CD4-positive, alpha-beta T cell (primary cell): ENCODE results near the gene STK38L. TPM values are rescaled to one million over a fixed set of nuclear protein-coding genes. Genes with fewer than 3 reads are reported as not detected.

ENCODE experiments used
- ATAC-seq: fragments of 200-7000 bp; cut with Tn5 transposase; one replicate; pipeline ENCODE4 v1.10.0; 2022; ENCODE audit warnings: mild to moderate bottlenecking; ENCODE audit not compliant: poor library complexity
- CTCF ChIA-PET: fragments of 350-600 bp; sonication (Branson Sonifier 250); formaldehyde crosslinking; loops from one replicate; lab custom pipeline; 2021; ENCODE audit warnings: antibody characterized with exemption, inconsistent platforms; lab: Charles Lee
- POLR2A ChIA-PET: fragments of 350-600 bp; sonication (Branson Sonifier 250); formaldehyde crosslinking; loops from one replicate; lab custom pipeline; 2021; ENCODE audit warnings: antibody characterized with exemption, inconsistent platforms; lab: Charles Lee
- DNase-seq, 14 experiments: peaks; one replicate each; pipeline ENCODE4 v3.0.0-alpha.2; 2013 to 2020; ENCODE audit warnings: mixed read lengths in 2 of 14
- H3K27ac ChIP-seq, 2 donors: one replicate each; pipeline versions ENCODE4 v1.5.1 to v1.7.0; 2013; ENCODE audit warnings: low read length in 2 of 2, low read depth in 1 of 2, mild to moderate bottlenecking in 1 of 2
- H3K27me3 ChIP-seq, 2 experiments: 1 replicate in 1 of 2; 2 replicates in 1 of 2; pipeline versions ENCODE4 v1.6.1 to v1.7.0; 2013; ENCODE audit warnings: low read length in 2 of 2, control low read depth in 1 of 2, mild to moderate bottlenecking in 1 of 2, moderate library complexity in 1 of 2; ENCODE audit not compliant: insufficient read depth in 2 of 2, control insufficient read depth in 1 of 2
- H3K36me3 ChIP-seq: one replicate; pipeline ENCODE4 v1.6.1; 2013; ENCODE audit warnings: low read length, control low read depth; ENCODE audit not compliant: insufficient read depth
- H3K4me1 ChIP-seq: one replicate; pipeline ENCODE4 v1.6.1; 2013; ENCODE audit warnings: low read length, control low read depth; ENCODE audit not compliant: insufficient read depth
- H3K4me3 ChIP-seq: one replicate; pipeline ENCODE4 v1.5.1; 2013; ENCODE audit warnings: mild to moderate bottlenecking, low read length, moderate library complexity
- H3K9me3 ChIP-seq, 2 experiments: 1 replicate in 1 of 2; 2 replicates in 1 of 2; pipeline versions ENCODE4 v1.6.1 to v1.7.0; 2013; ENCODE audit warnings: low read length in 2 of 2, mild to moderate bottlenecking in 2 of 2, control low read depth in 1 of 2, moderate library complexity in 1 of 2; ENCODE audit not compliant: control insufficient read depth in 1 of 2, insufficient read depth in 1 of 2
- H3K27ac Mint-ChIP-seq: one replicate; pipeline ENCODE4 v1.8.0; 2020; ENCODE audit warnings: mixed read lengths
- H3K27me3 Mint-ChIP-seq: one replicate; pipeline ENCODE4 v1.8.0; 2021; ENCODE audit warnings: mixed read lengths
- H3K36me3 Mint-ChIP-seq: one replicate; pipeline ENCODE4 v1.8.0; 2021; ENCODE audit warnings: low read depth, mixed read lengths
- H3K4me1 Mint-ChIP-seq: one replicate; pipeline ENCODE4 v1.8.0; 2021; ENCODE audit warnings: low read depth, mixed read lengths
- H3K4me3 Mint-ChIP-seq: one replicate; pipeline ENCODE4 v1.8.0; 2020; ENCODE audit warnings: mild to moderate bottlenecking, mixed read lengths
- H3K9me3 Mint-ChIP-seq: one replicate; pipeline ENCODE4 v1.8.0; 2020; ENCODE audit warnings: mixed read lengths
- intact Hi-C, 2 experiments: fragments of 100-400 bp; cut with DNase I in 1 of 2; cut with micrococcal nuclease in 1 of 2; formaldehyde crosslinking; loops; one replicate each; pipeline versions ENCODE4 v1.15.1 to v1.9.0; 2023 to 2025; cut with DNase I, micrococcal nuclease
- total RNA-seq, 174 experiments: library from RNA in 2 of 174; stranded (reverse) in 2 of 174; gene quantifications; one replicate each; pipeline ENCODE4 v1.2.3 and lab custom pipeline; 2021 to 2026
- TF ChIP-seq, protein P1 (sequence below): fragments of 200-600 bp; IDR thresholded peaks from one replicate; pipeline ENCODE4 v1.8.0; 2022; ENCODE audit warnings: antibody characterized with exemption, mild to moderate bottlenecking

STK38L gene
- total RNA-seq, 2 experiments from 2014 or later = 18.3 to 21.0 TPM

DNA sequence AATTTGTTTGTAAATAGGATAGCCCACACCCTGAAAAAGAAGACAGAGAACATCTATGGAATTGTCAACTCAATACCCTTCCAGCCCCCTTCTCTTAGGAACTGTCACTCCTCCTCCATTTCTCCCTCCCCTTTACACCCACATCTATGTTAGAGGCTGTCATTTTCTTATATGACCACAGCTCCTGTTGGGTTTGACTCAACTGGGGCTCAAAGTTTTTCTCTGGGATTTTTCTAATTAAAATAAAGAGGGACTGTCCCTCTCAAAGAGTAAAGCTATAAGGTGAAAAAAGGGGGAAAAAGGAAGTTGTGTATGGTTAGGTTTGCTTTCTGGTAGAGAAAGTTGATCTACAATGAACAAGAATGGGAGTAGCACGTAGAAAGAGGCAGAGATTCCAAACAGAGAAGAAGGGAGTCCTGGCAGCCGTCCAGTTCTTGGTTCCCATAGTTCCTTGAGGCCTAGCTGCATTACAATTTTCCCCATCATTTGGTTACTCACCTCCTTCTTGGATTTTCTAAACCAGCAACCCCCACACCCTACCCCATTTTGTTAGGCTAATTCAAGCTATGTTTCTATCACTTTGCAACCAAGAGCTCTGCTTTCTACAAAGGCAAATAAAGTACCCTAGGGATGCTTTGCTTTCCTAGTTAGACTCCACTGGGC is 44.3 kb upstream of the STK38L start:
- Histone ChIP-seq H3K4me1 (no peaks in the 10 kb centered on the region), H3K27ac (no peak overlapping the region), H3K9me3 (no peaks in the 10 kb centered on the region), H3K27me3 (no peaks in the 10 kb centered on the region), H3K36me3 (no peaks in the 10 kb centered on the region), H3K4me3 (no peak overlapping the region)
- DNase-seq = no peak
- POLR2A ChIA-PET = no interaction called here
- H3K36me3 Mint-ChIP-seq = no peaks in the 10 kb centered on the region
- no peaks in the 10 kb centered on the region for H3K4me1 Mint-ChIP-seq
- H3K27me3 Mint-ChIP-seq = no peaks in the 10 kb centered on the region
- CTCF ChIA-PET = no interaction called here
- no peak overlapping the region for H3K27ac Mint-ChIP-seq
- intact Hi-C loops = no loop called here
- no peak for ATAC-seq
- H3K9me3 Mint-ChIP-seq = no peaks in the 10 kb centered on the region
- no peak overlapping the region for H3K4me3 Mint-ChIP-seq
- TF ChIP-seq, protein P1, sequence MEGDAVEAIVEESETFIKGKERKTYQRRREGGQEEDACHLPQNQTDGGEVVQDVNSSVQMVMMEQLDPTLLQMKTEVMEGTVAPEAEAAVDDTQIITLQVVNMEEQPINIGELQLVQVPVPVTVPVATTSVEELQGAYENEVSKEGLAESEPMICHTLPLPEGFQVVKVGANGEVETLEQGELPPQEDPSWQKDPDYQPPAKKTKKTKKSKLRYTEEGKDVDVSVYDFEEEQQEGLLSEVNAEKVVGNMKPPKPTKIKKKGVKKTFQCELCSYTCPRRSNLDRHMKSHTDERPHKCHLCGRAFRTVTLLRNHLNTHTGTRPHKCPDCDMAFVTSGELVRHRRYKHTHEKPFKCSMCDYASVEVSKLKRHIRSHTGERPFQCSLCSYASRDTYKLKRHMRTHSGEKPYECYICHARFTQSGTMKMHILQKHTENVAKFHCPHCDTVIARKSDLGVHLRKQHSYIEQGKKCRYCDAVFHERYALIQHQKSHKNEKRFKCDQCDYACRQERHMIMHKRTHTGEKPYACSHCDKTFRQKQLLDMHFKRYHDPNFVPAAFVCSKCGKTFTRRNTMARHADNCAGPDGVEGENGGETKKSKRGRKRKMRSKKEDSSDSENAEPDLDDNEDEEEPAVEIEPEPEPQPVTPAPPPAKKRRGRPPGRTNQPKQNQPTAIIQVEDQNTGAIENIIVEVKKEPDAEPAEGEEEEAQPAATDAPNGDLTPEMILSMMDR = no peak

- Histone ChIP-seq H3K27ac (no peak overlapping the region), H3K4me3 (no peak overlapping the region), H3K9me3 (no peaks in the 10 kb centered on the region), H3K27me3 (no peaks in the 10 kb centered on the region), H3K36me3 (no peaks in the 10 kb centered on the region), H3K4me1 (no peaks in the 10 kb centered on the region)
- ChIA-PET CTCF (no interaction called here), POLR2A (no interaction called here)
- ATAC-seq (no peak), DNase-seq (no peak)
- intact Hi-C loops = no loop called here
- Mint-ChIP-seq H3K9me3 (no peaks in the 10 kb centered on the region), H3K36me3 (no peaks in the 10 kb centered on the region), H3K4me3 (no peak overlapping the region), H3K4me1 (no peaks in the 10 kb centered on the region), H3K27ac (no peak overlapping the region), H3K27me3 (no peaks in the 10 kb centered on the region)
- TF ChIP-seq, protein P1 = no peak
Observed at GRCh38 chr12:27201169-27201568, 42.9 kb upstream of the STK38L start.

DNA sequence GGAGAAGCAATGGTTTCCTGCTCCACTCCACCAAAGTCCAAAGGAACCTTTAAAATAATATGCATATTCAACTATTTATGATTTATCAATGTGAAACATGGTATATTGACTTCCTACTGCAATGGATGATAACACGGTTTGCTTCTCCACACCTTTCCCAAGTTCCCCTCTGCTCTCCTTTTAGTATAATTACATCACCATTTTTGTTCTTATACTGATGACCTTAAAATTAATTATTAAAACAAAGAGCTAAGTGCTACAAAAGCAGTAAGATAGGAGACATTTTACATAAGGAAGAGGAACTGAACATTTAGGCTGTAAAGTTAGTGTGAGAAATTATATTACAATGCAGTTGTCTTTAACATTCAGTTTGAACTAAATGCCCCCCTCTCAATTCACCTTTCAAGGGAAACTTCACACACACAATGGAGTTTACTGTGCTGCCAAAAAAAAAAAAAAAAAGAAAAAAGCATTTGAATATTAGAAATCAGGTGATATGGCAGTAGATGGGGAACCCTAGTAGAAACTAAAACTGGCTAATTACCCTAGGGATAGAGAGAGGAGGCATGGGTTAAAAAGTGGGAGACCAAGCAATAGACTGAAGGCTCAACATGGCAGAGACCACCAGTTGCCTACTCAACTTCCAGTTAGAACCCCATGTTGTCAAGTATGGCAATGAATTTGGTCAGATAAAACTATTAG is 37.1 kb upstream of the STK38L start:
- H3K4me3 ChIP-seq = no peak overlapping the region
- Mint-ChIP-seq H3K9me3 (peaks cover 6% of the 10 kb centered on the region), H3K36me3 (no peaks in the 10 kb centered on the region), H3K27ac (no peak overlapping the region), H3K27me3 (no peaks in the 10 kb centered on the region), H3K4me3 (no peak overlapping the region), H3K4me1 (no peaks in the 10 kb centered on the region)
- ChIA-PET CTCF (no interaction called here), POLR2A (no interaction called here)
- TF ChIP-seq, protein P1 = no peak
- intact Hi-C loops = no loop called here
- ATAC-seq (no peak), DNase-seq (no peak)
- H3K36me3 ChIP-seq = no peaks in the 10 kb centered on the region
- H3K4me1 ChIP-seq = no peaks in the 10 kb centered on the region
- H3K27me3 ChIP-seq = no peaks in the 10 kb centered on the region
- H3K27ac ChIP-seq = no peak overlapping the region
- no peaks in the 10 kb centered on the region for H3K9me3 ChIP-seq
